A549 (cell line): ENCODE data around the gene RAB32. TPM values are rescaled to one million over a fixed set of nuclear protein-coding genes. Genes with fewer than 3 reads are reported as not detected.

ENCODE experiments used
- ATAC-seq, 2 experiments: fragments of 200-7000 bp in 1 of 2; fragments of >200 bp in 1 of 2; cut with Nextera tagmentation in 1 of 2; cut with Tn5 transposase in 1 of 2; 3 replicates each; pipeline versions ENCODE4 v1.8.0 to v1.9.1; 2018 to 2020; ENCODE audit warnings: mild to moderate bottlenecking in 1 of 2, moderate library complexity in 1 of 2
- CTCF ChIA-PET: fragments of 300-600 bp; sonication (Branson Sonifier 250); formaldehyde crosslinking; extraction: SDS; loops from one replicate; lab custom pipeline; 2021; ENCODE audit warnings: antibody characterized with exemption, inconsistent platforms; lab: Yijun Ruan, JAX
- POLR2A ChIA-PET: fragments of 350-600 bp; formaldehyde crosslinking; extraction: SDS; loops from one replicate; lab custom pipeline; 2021; ENCODE audit warnings: antibody characterized with exemption, inconsistent platforms; lab: Yijun Ruan, JAX
- DNase-seq, 2 experiments: peaks; one replicate each; pipeline versions ENCODE4 v3.0.0 to v3.0.0-alpha.2; 2011 to 2016; ENCODE audit warnings: low read depth in 1 of 2, low spot score in 1 of 2
- FAIRE-seq: peaks from 2 replicates; lab custom pipeline; 2011; peaks lifted over from hg19 to GRCh38; lab: Jason Lieb, UNC
- H3K27ac ChIP-seq, 2 experiments: fragments of >200 bp; sonication (Bioruptor Twin); formaldehyde crosslinking; 3 replicates each; pipeline ENCODE4 v1.5.1; 2016 to 2017
- H3K4me1 ChIP-seq: fragments of >200 bp; sonication (Bioruptor Twin); formaldehyde crosslinking; 3 replicates; pipeline ENCODE4 v1.6.1; 2016
- H3K4me2 ChIP-seq: fragments of >200 bp; sonication (Bioruptor Twin); formaldehyde crosslinking; 3 replicates; pipeline ENCODE4 v1.6.1; 2016
- H3K4me3 ChIP-seq: fragments of >200 bp; sonication (Bioruptor Twin); formaldehyde crosslinking; 3 replicates; pipeline ENCODE4 v1.5.1; 2016
- H3K9me3 ChIP-seq: fragments of >200 bp; sonication (Bioruptor Twin); formaldehyde crosslinking; 3 replicates; pipeline ENCODE4 v1.6.1; 2016
- BHLHE40 ChIP-seq: IDR thresholded peaks from 2 replicates; pipeline ENCODE4 v1.6.1; 2012; ENCODE audit warnings: low read depth, low read length, inconsistent platforms
- CBX8 ChIP-seq: fragments of 200-600 bp; sonication (generic); IDR thresholded peaks from 2 replicates; pipeline ENCODE4 v1.6.1; 2016
- CHD2 ChIP-seq: fragments of 150-350 bp; IDR thresholded peaks from 2 replicates; pipeline ENCODE4 v1.6.1; 2014; ENCODE audit warnings: low read length; ENCODE audit not compliant: partially characterized antibody
- CHD4 ChIP-seq: fragments of 200-600 bp; sonication (generic); IDR thresholded peaks from 2 replicates; pipeline ENCODE4 v1.6.1; 2016; ENCODE audit warnings: antibody characterized with exemption, mild to moderate bottlenecking, borderline replicate concordance
- CTCF ChIP-seq: fragments of >200 bp; sonication (Bioruptor Twin); formaldehyde crosslinking; IDR thresholded peaks from 3 replicates; pipeline ENCODE4 v1.5.1; 2016
- E2F6 ChIP-seq: IDR thresholded peaks from 2 replicates; pipeline ENCODE4 v1.6.1; 2012; ENCODE audit warnings: low read depth, borderline replicate concordance
- EHF ChIP-seq: fragments of 250-450 bp; sonication (Bioruptor Pico); IDR thresholded peaks from 2 replicates; pipeline ENCODE4 v1.5.0; 2020; ENCODE audit warnings: mild to moderate bottlenecking
- EHMT2 ChIP-seq: fragments of 200-600 bp; sonication (generic); IDR thresholded peaks from 2 replicates; pipeline ENCODE4 v1.6.1; 2016; ENCODE audit warnings: antibody characterized with exemption, low read depth, mild to moderate bottlenecking, moderate library complexity
- ESRRA ChIP-seq: fragments of 150-350 bp; IDR thresholded peaks from 2 replicates; pipeline ENCODE4 v1.6.1; 2014; ENCODE audit warnings: mild to moderate bottlenecking, low read length, borderline replicate concordance
- FOXS1 ChIP-seq: fragments of 250-450 bp; sonication (Bioruptor Pico); IDR thresholded peaks from 2 replicates; pipeline ENCODE4 v1.5.0; 2020; ENCODE audit warnings: mild to moderate bottlenecking, moderate library complexity
- HOXB13 ChIP-seq: fragments of 250-450 bp; sonication (Bioruptor Pico); IDR thresholded peaks from 2 replicates; pipeline ENCODE4 v1.5.0; 2020; ENCODE audit warnings: low read depth, mild to moderate bottlenecking, moderate library complexity
- JUN ChIP-seq, 2 experiments: fragments of >200 bp; sonication (Bioruptor Twin); formaldehyde crosslinking; IDR thresholded peaks; 2 replicates in 1 of 2; 3 replicates in 1 of 2; pipeline ENCODE4 v1.6.1; 2016 to 2017
- MAFK ChIP-seq: fragments of 450-650 bp; IDR thresholded peaks from 2 replicates; pipeline ENCODE4 v1.6.1; 2014; ENCODE audit not compliant: partially characterized antibody
- MYC ChIP-seq: IDR thresholded peaks from 2 replicates; pipeline ENCODE4 v1.6.1; 2012; ENCODE audit warnings: mild to moderate bottlenecking, inconsistent platforms, low read length, improper control_type of control experiment, borderline replicate concordance
- NFE2L2 ChIP-seq: fragments of 150-350 bp; conservative IDR thresholded peaks from 2 replicates; pipeline ENCODE4 v1.6.1; 2014; ENCODE audit warnings: low read length
- PHF8 ChIP-seq: fragments of 200-600 bp; sonication (generic); IDR thresholded peaks from 2 replicates; pipeline ENCODE4 v1.6.1; 2016; ENCODE audit warnings: low read depth, mild to moderate bottlenecking, antibody characterized with exemption, moderate library complexity, borderline replicate concordance
- POLR2A ChIP-seq: IDR thresholded peaks from 2 replicates; pipeline ENCODE4 v1.6.1; 2012; ENCODE audit warnings: mild to moderate bottlenecking, low read length
- POLR2AphosphoS2 ChIP-seq: conservative IDR thresholded peaks from 2 replicates; pipeline ENCODE4 v1.6.1; 2012; ENCODE audit warnings: low read length, improper control_type of control experiment, inconsistent platforms
- REST ChIP-seq: fragments of 200-600 bp; sonication (generic); IDR thresholded peaks from 2 replicates; pipeline ENCODE4 v1.6.1; 2016; ENCODE audit warnings: antibody characterized with exemption, mild to moderate bottlenecking, moderate library complexity
- RNF2 ChIP-seq: fragments of 200-600 bp; sonication (generic); IDR thresholded peaks from 2 replicates; pipeline ENCODE4 v1.6.1; 2016; ENCODE audit warnings: low read depth, mild to moderate bottlenecking, antibody characterized with exemption, moderate library complexity, borderline replicate concordance
- SREBF2 ChIP-seq: fragments of 450-650 bp; IDR thresholded peaks from 2 replicates; pipeline ENCODE4 v1.6.1; 2014; ENCODE audit warnings: mild to moderate bottlenecking, moderate library complexity
- ZFP36 ChIP-seq: fragments of 450-650 bp; IDR thresholded peaks from 2 replicates; pipeline ENCODE4 v1.6.1; 2014; ENCODE audit warnings: borderline replicate concordance; ENCODE audit not compliant: partially characterized antibody
- ZNF302 ChIP-seq: fragments of 250-450 bp; sonication (Bioruptor Pico); IDR thresholded peaks from 2 replicates; pipeline ENCODE4 v1.9.0; 2021; ENCODE audit warnings: inconsistent platforms, mild to moderate bottlenecking, moderate library complexity
- WGBS: methylation state at CpG from one replicate; pipeline ENCODE4 v1.1.6; 2017; ENCODE audit errors: missing lambda C conversion rate; 5-methylcytosine and 5-hydroxymethylcytosine counted together
- polyA plus RNA-seq, 4 experiments: library from polyadenylated mRNA; depleted of rRNA in 3 of 4; stranded (reverse); fragments of >200 nt; fragmentation: RNase III in 1 of 4; extraction: RNeasy Plus Mini Kit Qiagen cat#74134 plus additional on column Dnase treatment in 1 of 4; gene quantifications; 2 replicates in 3 of 4; 3 replicates in 1 of 4; pipeline ENCODE4 v1.2.3, GENCODE V29; 2011 to 2017
- TF ChIP-seq, protein P1 (sequence below): fragments of >200 bp; sonication (Bioruptor Twin); formaldehyde crosslinking; IDR thresholded peaks from 2 replicates; pipeline ENCODE4 v1.6.1; 2016

Gene RAB32
- polyA plus RNA-seq, 2 of the 4 experiments (the other 2 are of a cell fraction), result 34.2 to 49.4 TPM

- H3K4me3 ChIP-seq, result no peak overlapping the region
- H3K27ac ChIP-seq, result no peak overlapping the region
- no peak for ATAC-seq
- WGBS, result 5% methylated on average over 4 of the region's 4 CpGs
- TF ChIP-seq CBX8 (no peak), ZFP36 (no peak), REST (no peak), RNF2 (no peak), MYC (no peak), POLR2A (no peak), BHLHE40 (no peak), HOXB13 (CRISPR knock-in tag) (no peak), POLR2AphosphoS2 (no peak), ESRRA (no peak)
- H3K9me3 ChIP-seq, result no peaks in the 10 kb centered on the region
- H3K4me1 ChIP-seq, result no peaks in the 10 kb centered on the region
- CTCF ChIA-PET, result no interaction called here
- DNase-seq, result no peak
- no peak for FAIRE-seq
- no peak overlapping the region for H3K4me2 ChIP-seq
- POLR2A ChIA-PET, result no interaction called here
These were observed 45.3 kb upstream of the RAB32 start for GRCh38 chr6:146498309-146498708.

DNA sequence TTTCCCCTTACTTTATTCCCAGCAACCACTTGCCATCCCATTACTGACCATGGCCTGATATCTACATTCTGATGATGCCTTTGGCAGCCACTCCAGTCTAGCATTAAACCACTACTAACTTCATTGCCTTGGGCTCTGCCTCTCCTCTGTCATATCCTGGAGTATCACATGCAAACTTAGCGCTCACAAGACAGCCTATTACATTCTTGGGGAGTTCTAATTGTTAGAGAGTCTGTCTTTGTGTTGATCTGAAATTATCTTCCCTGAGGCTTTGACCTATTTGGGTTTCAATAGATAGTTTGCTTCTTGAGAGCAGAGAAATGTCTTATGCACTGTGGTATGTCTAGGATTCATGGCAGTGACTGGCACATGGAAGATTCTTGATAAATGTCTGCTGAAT lies 40.5 kb upstream of the RAB32 start:
- ChIA-PET POLR2A (no interaction called here), CTCF (no interaction called here)
- no peak for ATAC-seq
- no peak overlapping the region for H3K4me2 ChIP-seq
- H3K27ac ChIP-seq, result no peak overlapping the region
- no peaks in the 10 kb centered on the region for H3K4me1 ChIP-seq
- H3K9me3 ChIP-seq, result no peaks in the 10 kb centered on the region
- no peak for FAIRE-seq
- TF ChIP-seq MAFK (no peak), SREBF2 (no peak), EHF (CRISPR knock-in tag) (no peak), RNF2 (no peak), CTCF (no peak), E2F6 (no peak)
- no peak overlapping the region for H3K4me3 ChIP-seq
- 0% methylated on average over 1 of the region's 1 CpG for WGBS
- no peak for DNase-seq

- no peak for ATAC-seq
- H3K4me1 ChIP-seq, result no peaks in the 10 kb centered on the region
These were observed 28.4 kb upstream of the RAB32 start for GRCh38 chr6:146515212-146515611.

More at GRCh38 chr6:146515212-146515611, 28.4 kb upstream of the RAB32 start:
- TF ChIP-seq POLR2A, result no peak
- TF ChIP-seq CHD2, result no peak
- TF ChIP-seq FOXS1 (CRISPR knock-in tag), result no peak
- no peak for TF ChIP-seq NFE2L2
- no peak for TF ChIP-seq JUN (IDR thresholded peaks at IDR 0.05)
- TF ChIP-seq PHF8, result no peak
- TF ChIP-seq EHMT2, result no peak
- TF ChIP-seq, protein P1, sequence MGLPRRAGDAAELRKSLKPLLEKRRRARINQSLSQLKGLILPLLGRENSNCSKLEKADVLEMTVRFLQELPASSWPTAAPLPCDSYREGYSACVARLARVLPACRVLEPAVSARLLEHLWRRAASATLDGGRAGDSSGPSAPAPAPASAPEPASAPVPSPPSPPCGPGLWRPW, result no peak
- no peak for TF ChIP-seq POLR2AphosphoS2
- TF ChIP-seq MAFK, result no peak
- no peak for TF ChIP-seq CHD4
- TF ChIP-seq ZNF302 (CRISPR knock-in tag), result no peak
- no peak overlapping the region for H3K27ac ChIP-seq
- WGBS, result 10% methylated on average over 4 of the region's 7 CpGs
- no peaks in the 10 kb centered on the region for H3K9me3 ChIP-seq
- no peak overlapping the region for H3K4me3 ChIP-seq
- no peak overlapping the region for H3K4me2 ChIP-seq
- FAIRE-seq (no peak), DNase-seq (no peak)
- CTCF ChIA-PET, result no interaction called here
- POLR2A ChIA-PET, result no interaction called here
